SK-N-SH (cell line): ENCODE data around the gene SUN2. TPM values are rescaled to one million over a fixed set of nuclear protein-coding genes. Genes with fewer than 3 reads are reported as not detected.

Source experiments
- CTCF ChIA-PET: fragments of 300-600, 350-600 bp; formaldehyde crosslinking; extraction: SDS; loops from one replicate; lab custom pipeline; 2021; lab: Yijun Ruan, JAX
- POLR2A ChIA-PET: fragments of 350-600 bp; sonication (Branson Sonifier 250); formaldehyde crosslinking; extraction: SDS; loops from one replicate; lab custom pipeline; 2020; ENCODE audit warnings: antibody characterized with exemption, inconsistent platforms; lab: Yijun Ruan, JAX
- DNase-seq: peaks from one replicate; pipeline ENCODE4 v3.0.0; 2012
- H2AFZ ChIP-seq: fragments of 200-600 bp; sonication (generic); 2 replicates; pipeline ENCODE4 v1.8.1; 2016; ENCODE audit warnings: antibody characterized with exemption, mild to moderate bottlenecking, low read depth
- H3F3A ChIP-seq: fragments of 200-600 bp; sonication (generic); replicated peaks from 2 replicates; pipeline ENCODE3; 2016; ENCODE audit warnings: antibody characterized with exemption, mild to moderate bottlenecking; ENCODE audit not compliant: insufficient read depth
- H3K27ac ChIP-seq, 2 experiments: fragments of 200-500 bp in 1 of 2; fragments of 200-600 bp in 1 of 2; sonication (Bioruptor generic) in 1 of 2; sonication (generic), shearing (Covaris generic) in 1 of 2; 2 replicates each; pipeline versions ENCODE4 v1.5.1 to v1.6.1; 2014 to 2016; ENCODE audit warnings: low read depth in 2 of 2, inconsistent platforms in 1 of 2, low read length in 1 of 2, mild to moderate bottlenecking in 1 of 2, mixed read lengths in 1 of 2
- H3K27me3 ChIP-seq: fragments of 200-600 bp; sonication (generic), shearing (Covaris generic); 2 replicates; pipeline ENCODE4 v1.6.1; 2016; ENCODE audit warnings: mixed run types; ENCODE audit not compliant: insufficient read depth
- H3K36me3 ChIP-seq, 2 experiments: fragments of 200-500 bp in 1 of 2; fragments of 200-600 bp in 1 of 2; sonication (Bioruptor generic) in 1 of 2; sonication (generic) in 1 of 2; replicated peaks in 1 of 2; 2 replicates each; pipeline versions ENCODE3 to v1.5.1; 2014 to 2016; ENCODE audit warnings: low read length in 1 of 2, mild to moderate bottlenecking in 1 of 2; ENCODE audit not compliant: insufficient read depth in 2 of 2, control insufficient read depth in 1 of 2
- H3K4me1 ChIP-seq, 2 experiments: fragments of 200-500 bp in 1 of 2; fragments of 200-600 bp in 1 of 2; sonication (Bioruptor generic) in 1 of 2; sonication (generic), shearing (Covaris generic) in 1 of 2; 2 replicates each; pipeline versions ENCODE4 v1.5.1 to v1.6.1; 2014 to 2016; ENCODE audit warnings: low read depth in 1 of 2, low read length in 1 of 2, mixed run types in 1 of 2; ENCODE audit not compliant: insufficient read depth in 2 of 2, control insufficient read depth in 1 of 2
- H3K4me2 ChIP-seq: fragments of 200-600 bp; sonication (generic), shearing (Covaris generic); 2 replicates; pipeline ENCODE4 v1.6.1; 2017; ENCODE audit warnings: mixed run types
- H3K4me3 ChIP-seq, 2 experiments: fragments of 200-500 bp in 1 of 2; fragments of 200-600 bp in 1 of 2; sonication (Bioruptor generic) in 1 of 2; sonication (generic), shearing (Covaris generic) in 1 of 2; 2 replicates each; pipeline versions ENCODE4 v1.5.1 to v1.8.1; 2014 to 2016; ENCODE audit warnings: low read depth in 2 of 2, inconsistent platforms in 1 of 2, low read length in 1 of 2, mild to moderate bottlenecking in 1 of 2, mixed read lengths in 1 of 2, moderate library complexity in 1 of 2
- H3K79me2 ChIP-seq: fragments of 200-600 bp; sonication (generic); 2 replicates; pipeline ENCODE4 v1.8.1; 2017; ENCODE audit warnings: mild to moderate bottlenecking; ENCODE audit not compliant: insufficient read depth
- H3K9ac ChIP-seq: fragments of 200-600 bp; sonication (generic); 2 replicates; pipeline ENCODE4 v1.6.1; 2017; ENCODE audit warnings: mixed run types
- H3K9me2 ChIP-seq: fragments of 200-600 bp; sonication (generic); 2 replicates; pipeline ENCODE4 v1.6.1; 2017; ENCODE audit warnings: mixed run types
- H3K9me3 ChIP-seq: fragments of 200-600 bp; sonication (generic); 2 replicates; pipeline ENCODE4 v1.6.1; 2017; ENCODE audit warnings: mixed run types, mild to moderate bottlenecking, moderate library complexity
- H4K20me1 ChIP-seq: fragments of 200-600 bp; sonication (generic); 2 replicates; pipeline ENCODE4 v1.6.1; 2017; ENCODE audit warnings: mild to moderate bottlenecking, mixed run types; ENCODE audit not compliant: insufficient read depth
- ELF1 ChIP-seq: IDR thresholded peaks from 2 replicates; pipeline ENCODE4 v1.4.0; 2012
- FOSL2 ChIP-seq: IDR thresholded peaks from 2 replicates; pipeline ENCODE4 v1.4.0; 2012; ENCODE audit warnings: low read depth, mild to moderate bottlenecking, moderate library complexity, borderline replicate concordance
- FOXM1 ChIP-seq: IDR thresholded peaks from 2 replicates; pipeline ENCODE4 v1.4.0; 2012; ENCODE audit warnings: low read depth, mild to moderate bottlenecking
- GABPA ChIP-seq: IDR thresholded peaks from 2 replicates; pipeline ENCODE4 v1.4.0; 2012; ENCODE audit warnings: low read depth, mild to moderate bottlenecking
- MXI1 ChIP-seq: IDR thresholded peaks from 2 replicates; pipeline ENCODE4 v1.6.1; 2012; ENCODE audit warnings: mild to moderate bottlenecking, low read depth, low read length, improper control_type of control experiment
- NFIC ChIP-seq: IDR thresholded peaks from 2 replicates; pipeline ENCODE4 v1.4.0; 2012; ENCODE audit warnings: borderline replicate concordance
- NRF1 ChIP-seq: IDR thresholded peaks from 2 replicates; pipeline ENCODE4 v1.6.1; 2012; ENCODE audit warnings: low read depth, mild to moderate bottlenecking, low read length
- POLR2AphosphoS5 ChIP-seq: IDR thresholded peaks from 2 replicates; pipeline ENCODE4 v1.6.1; 2012; ENCODE audit warnings: low read depth, low read length
- REST ChIP-seq: IDR thresholded peaks from 2 replicates; pipeline ENCODE4 v1.6.1; 2012; ENCODE audit warnings: mild to moderate bottlenecking, low read depth, low read length, moderate library complexity
- RFX5 ChIP-seq: IDR thresholded peaks from 2 replicates; pipeline ENCODE4 v1.6.1; 2012; ENCODE audit warnings: mild to moderate bottlenecking, improper control_type of control experiment, low read length
- RXRA ChIP-seq: IDR thresholded peaks from 2 replicates; pipeline ENCODE4 v1.4.0; 2012; ENCODE audit warnings: low read depth, mild to moderate bottlenecking, borderline replicate concordance
- SMC3 ChIP-seq: IDR thresholded peaks from 2 replicates; pipeline ENCODE4 v1.6.1; 2012; ENCODE audit warnings: low read depth, low read length, improper control_type of control experiment
- TAF1 ChIP-seq: IDR thresholded peaks from 2 replicates; pipeline ENCODE4 v1.6.1; 2012; ENCODE audit warnings: low read depth, mild to moderate bottlenecking, low read length, moderate library complexity, borderline replicate concordance
- TCF12 ChIP-seq: IDR thresholded peaks from 2 replicates; pipeline ENCODE4 v1.4.0; 2012
- USF2 ChIP-seq: fragments of 150-350 bp; IDR thresholded peaks from 2 replicates; pipeline ENCODE4 v1.6.1; 2017; ENCODE audit warnings: antibody characterized with exemption, low read length, low read depth, borderline replicate concordance
- YY1 ChIP-seq: IDR thresholded peaks from 2 replicates; pipeline ENCODE4 v1.4.0; 2012; ENCODE audit warnings: low read depth, mild to moderate bottlenecking
- WGBS: methylation state at CpG from one replicate; pipeline ENCODE4 v1.1.6; 2017; ENCODE audit warnings: low lambda C conversion rate; 5-methylcytosine and 5-hydroxymethylcytosine counted together
- polyA plus RNA-seq, 3 experiments: library from polyadenylated mRNA; depleted of rRNA; stranded (reverse); fragments of >200 nt; gene quantifications; 2 replicates each; pipeline ENCODE4 v1.2.3, GENCODE V29; 2012
- TF ChIP-seq, protein P1 (sequence below): IDR thresholded peaks from 2 replicates; pipeline ENCODE4 v1.4.0; 2012; ENCODE audit warnings: low read depth
- TF ChIP-seq, protein P2 (sequence below): IDR thresholded peaks from 2 replicates; pipeline ENCODE4 v1.4.0; 2012; ENCODE audit warnings: low read depth, borderline replicate concordance
- TF ChIP-seq, protein P3 (sequence below): IDR thresholded peaks from 2 replicates; pipeline ENCODE4; 2012

SUN2 gene
- polyA plus RNA-seq, 1 of the 3 experiments (the other 2 are of a cell fraction), result 10.2 TPM

GRCh38 chr22:38786631-38787030 is 30.8 kb upstream of the SUN2 start:
- no peak for DNase-seq
- H3K4me2 ChIP-seq, result no peak overlapping the region
- no peaks in the 10 kb centered on the region for H3K36me3 ChIP-seq
- H3K9ac ChIP-seq, result no peak overlapping the region
- WGBS, result 90% methylated on average over 3 of the region's 3 CpGs
- H3K79me2 ChIP-seq, result no peaks in the 10 kb centered on the region
- peaks cover 20 to 43% of the 10 kb centered on the region in 2 experiments; a peak in 3 of 4 replicates for H3K4me1 ChIP-seq
- peak overlapping the region in 1 of 2 experiments; percentile 16; a peak in 1 of 4 replicates for H3K27ac ChIP-seq
- POLR2A ChIA-PET, result no interaction called here
- H2AFZ ChIP-seq, result no peak overlapping the region
- CTCF ChIA-PET, result interaction anchor here (2.8 to 7.7 kb wide), 2 partner anchors 17 to 20 kb away, joined by 10 to 47 read pairs; no protein-coding TSS in a partner anchor
- no peaks in the 10 kb centered on the region for H3K27me3 ChIP-seq
- TF ChIP-seq ELF1 (no peak), REST (no peak), USF2 (no peak), FOXM1 (no peak), RXRA (no peak), RFX5 (no peak), SMC3 (no peak)
- no peaks in the 10 kb centered on the region for H4K20me1 ChIP-seq
- peaks cover 3% of the 10 kb centered on the region for H3F3A ChIP-seq
- H3K9me2 ChIP-seq, result no peaks in the 10 kb centered on the region
- H3K9me3 ChIP-seq, result no peaks in the 10 kb centered on the region
- no peak overlapping the region for H3K4me3 ChIP-seq

- H3K9me3 ChIP-seq, result no peaks in the 10 kb centered on the region
- H3K36me3 ChIP-seq, result no peaks in the 10 kb centered on the region
- WGBS, result 92% methylated on average over 5 of the region's 5 CpGs
- H3K4me1 ChIP-seq, result peaks cover 20 to 43% of the 10 kb centered on the region in 2 experiments; a peak in 3 of 4 replicates
- no peaks in the 10 kb centered on the region for H3K27me3 ChIP-seq
- no peaks in the 10 kb centered on the region for H3K9me2 ChIP-seq
- H2AFZ ChIP-seq, result no peak overlapping the region
- peaks cover 3% of the 10 kb centered on the region for H3F3A ChIP-seq
- DNase-seq, result no peak
- H4K20me1 ChIP-seq, result no peaks in the 10 kb centered on the region
- H3K4me3 ChIP-seq, result no peak overlapping the region
- ChIA-PET CTCF (interaction anchor here (0.7 to 7.7 kb wide), 3 partner anchors 16 to 85 kb away, joined by 3 to 47 read pairs (median 10); no protein-coding TSS in a partner anchor), POLR2A (no interaction called here)
- no peak overlapping the region for H3K27ac ChIP-seq
- TF ChIP-seq, protein P1, sequence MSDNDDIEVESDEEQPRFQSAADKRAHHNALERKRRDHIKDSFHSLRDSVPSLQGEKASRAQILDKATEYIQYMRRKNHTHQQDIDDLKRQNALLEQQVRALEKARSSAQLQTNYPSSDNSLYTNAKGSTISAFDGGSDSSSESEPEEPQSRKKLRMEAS, result no peak
- TF ChIP-seq, protein P2, sequence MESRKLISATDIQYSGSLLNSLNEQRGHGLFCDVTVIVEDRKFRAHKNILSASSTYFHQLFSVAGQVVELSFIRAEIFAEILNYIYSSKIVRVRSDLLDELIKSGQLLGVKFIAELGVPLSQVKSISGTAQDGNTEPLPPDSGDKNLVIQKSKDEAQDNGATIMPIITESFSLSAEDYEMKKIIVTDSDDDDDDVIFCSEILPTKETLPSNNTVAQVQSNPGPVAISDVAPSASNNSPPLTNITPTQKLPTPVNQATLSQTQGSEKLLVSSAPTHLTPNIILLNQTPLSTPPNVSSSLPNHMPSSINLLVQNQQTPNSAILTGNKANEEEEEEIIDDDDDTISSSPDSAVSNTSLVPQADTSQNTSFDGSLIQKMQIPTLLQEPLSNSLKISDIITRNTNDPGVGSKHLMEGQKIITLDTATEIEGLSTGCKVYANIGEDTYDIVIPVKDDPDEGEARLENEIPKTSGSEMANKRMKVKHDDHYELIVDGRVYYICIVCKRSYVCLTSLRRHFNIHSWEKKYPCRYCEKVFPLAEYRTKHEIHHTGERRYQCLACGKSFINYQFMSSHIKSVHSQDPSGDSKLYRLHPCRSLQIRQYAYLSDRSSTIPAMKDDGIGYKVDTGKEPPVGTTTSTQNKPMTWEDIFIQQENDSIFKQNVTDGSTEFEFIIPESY, result no peak
- no peak for TF ChIP-seq NRF1
- TF ChIP-seq TCF12, result no peak
- TF ChIP-seq USF2, result no peak
- no peak for TF ChIP-seq MXI1
- TF ChIP-seq TAF1, result no peak
- TF ChIP-seq RXRA, result no peak
- TF ChIP-seq NFIC, result no peak
- TF ChIP-seq FOXM1, result no peak
- TF ChIP-seq POLR2AphosphoS5, result no peak
- TF ChIP-seq, protein P3, sequence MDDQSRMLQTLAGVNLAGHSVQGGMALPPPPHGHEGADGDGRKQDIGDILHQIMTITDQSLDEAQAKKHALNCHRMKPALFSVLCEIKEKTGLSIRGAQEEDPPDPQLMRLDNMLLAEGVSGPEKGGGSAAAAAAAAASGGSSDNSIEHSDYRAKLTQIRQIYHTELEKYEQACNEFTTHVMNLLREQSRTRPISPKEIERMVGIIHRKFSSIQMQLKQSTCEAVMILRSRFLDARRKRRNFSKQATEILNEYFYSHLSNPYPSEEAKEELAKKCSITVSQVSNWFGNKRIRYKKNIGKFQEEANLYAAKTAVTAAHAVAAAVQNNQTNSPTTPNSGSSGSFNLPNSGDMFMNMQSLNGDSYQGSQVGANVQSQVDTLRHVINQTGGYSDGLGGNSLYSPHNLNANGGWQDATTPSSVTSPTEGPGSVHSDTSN, result no peak
- TF ChIP-seq GABPA, result no peak
- no peak for TF ChIP-seq FOSL2
- no peak for TF ChIP-seq YY1
- no peak for TF ChIP-seq SMC3
- TF ChIP-seq ELF1, result no peak
- no peaks in the 10 kb centered on the region for H3K79me2 ChIP-seq
- H3K4me2 ChIP-seq, result no peak overlapping the region
- H3K9ac ChIP-seq, result no peak overlapping the region
Measured at GRCh38 chr22:38784856-38785255, 29.1 kb upstream of the SUN2 start.
